ENCODE measurements around the gene DNAJC1.

- TF ChIP-seq CTCF (IDR thresholded peaks at IDR 0.05) (no peak), POLR2A (IDR thresholded peaks at IDR 0.05) (no peak)
These were observed 278.7 kb downstream of the DNAJC1 start for GRCh38 chr10:21724687-21725367.
